Measurements from ENCODE around the gene VPS13C. TPM values are rescaled to one million over a fixed set of nuclear protein-coding genes. Genes with fewer than 3 reads are reported as not detected.

The VPS13C gene
- total RNA-seq, 1 donor from 2014 or later, result 30.2 TPM

DNA sequence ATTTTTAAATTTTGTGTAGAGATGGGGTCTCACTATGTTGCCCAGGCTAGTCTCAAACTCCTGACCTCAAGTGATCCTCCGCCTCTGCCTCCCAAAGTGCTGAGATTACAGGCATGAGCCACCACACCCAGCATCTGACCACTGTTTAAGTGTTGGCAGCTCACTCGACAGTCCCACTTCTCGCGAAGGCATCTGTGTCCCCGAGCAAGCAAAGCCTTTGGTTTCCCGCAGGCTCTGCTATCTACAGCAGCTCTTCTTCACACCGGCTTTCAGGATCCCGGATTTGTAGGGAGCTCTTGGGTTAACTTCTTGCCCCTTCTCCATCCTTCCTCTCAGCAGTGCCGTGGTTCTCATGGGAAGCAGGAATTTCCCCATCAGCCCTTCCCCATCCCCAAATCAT is 240.9 kb downstream of the VPS13C start:
- no peak overlapping the region for H3K4me3 ChIP-seq (ENCODE audit: low read depth, low read length)
- DNase-seq (ENCODE audit: low read depth), result no peak
- TF ChIP-seq, protein P1, sequence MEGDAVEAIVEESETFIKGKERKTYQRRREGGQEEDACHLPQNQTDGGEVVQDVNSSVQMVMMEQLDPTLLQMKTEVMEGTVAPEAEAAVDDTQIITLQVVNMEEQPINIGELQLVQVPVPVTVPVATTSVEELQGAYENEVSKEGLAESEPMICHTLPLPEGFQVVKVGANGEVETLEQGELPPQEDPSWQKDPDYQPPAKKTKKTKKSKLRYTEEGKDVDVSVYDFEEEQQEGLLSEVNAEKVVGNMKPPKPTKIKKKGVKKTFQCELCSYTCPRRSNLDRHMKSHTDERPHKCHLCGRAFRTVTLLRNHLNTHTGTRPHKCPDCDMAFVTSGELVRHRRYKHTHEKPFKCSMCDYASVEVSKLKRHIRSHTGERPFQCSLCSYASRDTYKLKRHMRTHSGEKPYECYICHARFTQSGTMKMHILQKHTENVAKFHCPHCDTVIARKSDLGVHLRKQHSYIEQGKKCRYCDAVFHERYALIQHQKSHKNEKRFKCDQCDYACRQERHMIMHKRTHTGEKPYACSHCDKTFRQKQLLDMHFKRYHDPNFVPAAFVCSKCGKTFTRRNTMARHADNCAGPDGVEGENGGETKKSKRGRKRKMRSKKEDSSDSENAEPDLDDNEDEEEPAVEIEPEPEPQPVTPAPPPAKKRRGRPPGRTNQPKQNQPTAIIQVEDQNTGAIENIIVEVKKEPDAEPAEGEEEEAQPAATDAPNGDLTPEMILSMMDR (conservative IDR thresholded peaks at IDR 0.05; ENCODE audit: low read depth, low read length), result no peak

DNA sequence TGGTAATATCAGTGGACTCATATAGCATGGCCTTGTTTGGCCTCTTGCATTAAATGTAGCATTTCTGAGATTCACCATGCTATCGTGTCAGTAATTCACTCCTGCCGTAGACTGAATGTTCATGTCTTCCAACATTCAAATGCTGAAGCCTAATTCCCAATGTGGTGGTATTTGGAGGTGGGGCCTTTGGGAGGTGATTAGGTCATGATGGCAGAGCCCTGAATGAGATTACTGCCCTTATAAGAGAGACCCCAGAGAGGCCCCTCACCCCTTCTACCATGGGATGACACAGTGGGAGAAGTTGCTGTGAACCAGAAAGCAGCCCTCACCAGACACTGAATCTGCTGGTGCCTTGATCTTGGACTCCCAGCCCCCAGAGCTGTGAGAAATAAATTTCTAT is 241.4 kb downstream of the VPS13C start:
- no peak for DNase-seq (ENCODE audit: low read depth)
- no peak overlapping the region for H3K4me3 ChIP-seq (ENCODE audit: low read depth, low read length)
- TF ChIP-seq, protein P1 (conservative IDR thresholded peaks at IDR 0.05; ENCODE audit: low read depth, low read length), result no peak

DNA sequence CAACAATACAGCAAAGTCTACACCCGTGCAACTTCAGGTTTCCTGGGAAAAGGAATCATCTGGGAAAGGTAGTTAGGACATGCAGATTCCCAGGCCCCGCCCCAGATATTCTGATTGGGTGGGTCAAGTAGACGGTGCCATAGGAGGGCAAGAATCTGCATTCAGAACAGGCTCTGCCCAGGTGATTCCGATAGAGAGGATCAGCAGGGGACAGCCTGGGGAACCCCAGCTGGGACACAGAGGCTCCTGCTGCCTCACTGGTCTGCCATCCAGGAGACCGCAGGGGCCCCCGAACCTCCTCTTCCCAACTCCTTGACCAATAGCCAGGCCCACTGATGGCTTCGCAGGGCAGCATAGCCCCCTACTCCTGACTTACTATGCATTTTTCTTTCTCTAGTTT is 243.4 kb downstream of the VPS13C start:
- H3K4me3 ChIP-seq (ENCODE audit: low read depth, low read length), result no peak overlapping the region
- no peak for DNase-seq (ENCODE audit: low read depth)
- TF ChIP-seq, protein P1 (conservative IDR thresholded peaks at IDR 0.05; ENCODE audit: low read depth, low read length), result no peak

DNA sequence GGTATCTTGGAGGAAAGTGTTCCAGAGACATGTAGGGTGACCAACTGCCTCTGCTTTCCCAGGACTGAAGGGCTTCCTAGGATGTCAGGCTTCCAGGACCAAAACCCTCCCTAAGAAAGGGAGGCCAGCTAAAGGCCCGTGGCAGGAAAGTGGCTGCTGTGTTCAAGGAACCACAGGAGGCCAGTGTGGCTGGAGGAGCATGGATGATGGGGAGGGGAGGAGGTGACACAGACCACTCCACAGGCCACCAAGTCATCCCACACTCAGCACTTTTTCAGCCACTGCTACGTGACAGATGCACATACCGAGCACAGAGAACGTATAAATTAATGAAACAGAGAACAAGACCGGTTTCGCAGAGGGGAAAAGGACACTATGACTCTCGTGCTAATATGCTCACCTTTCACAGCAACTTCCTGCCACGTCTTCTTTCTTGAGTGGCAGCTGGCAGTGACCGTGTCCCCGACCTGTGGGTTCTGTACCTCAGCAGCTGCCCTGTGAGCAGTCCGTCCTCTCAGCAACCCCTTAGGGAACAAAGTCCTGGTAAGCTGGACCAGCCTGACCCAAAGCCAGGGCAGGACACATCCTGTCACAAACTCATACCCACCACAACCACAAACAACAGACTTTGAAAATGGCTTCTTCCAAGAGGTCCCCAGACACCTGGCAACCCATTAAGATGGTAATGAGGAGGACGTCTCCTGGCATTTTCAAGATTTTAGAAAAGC is 244.7 kb downstream of the VPS13C start:
- no peak for DNase-seq (ENCODE audit: low read depth)
- no peak overlapping the region for H3K4me3 ChIP-seq (ENCODE audit: low read depth, low read length)
- TF ChIP-seq, protein P1 (conservative IDR thresholded peaks at IDR 0.05; ENCODE audit: low read depth, low read length), result no peak

DNA sequence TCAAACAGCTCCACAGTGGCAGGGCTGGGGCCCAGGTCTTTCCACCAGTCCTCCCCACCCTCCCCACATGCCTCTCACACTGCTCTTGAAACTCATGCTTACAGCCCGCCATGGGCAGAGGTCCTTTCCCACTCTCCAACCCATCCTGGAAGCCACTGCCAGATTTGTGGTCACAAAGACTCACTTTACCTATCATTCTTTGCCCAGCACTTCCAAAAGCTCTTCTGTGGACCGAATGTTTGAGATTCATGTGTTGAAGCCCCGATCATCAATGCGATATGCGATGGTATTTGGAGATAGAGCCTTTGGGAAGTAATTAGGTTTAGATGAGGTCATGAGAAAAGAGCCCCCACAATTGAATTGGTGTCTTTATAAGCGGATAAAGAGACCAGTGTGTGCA is 247.8 kb downstream of the VPS13C start:
- no peak for DNase-seq (ENCODE audit: low read depth)
- no peak overlapping the region for H3K4me3 ChIP-seq (ENCODE audit: low read depth, low read length)
- TF ChIP-seq, protein P1 (conservative IDR thresholded peaks at IDR 0.05; ENCODE audit: low read depth, low read length), result no peak

DNA sequence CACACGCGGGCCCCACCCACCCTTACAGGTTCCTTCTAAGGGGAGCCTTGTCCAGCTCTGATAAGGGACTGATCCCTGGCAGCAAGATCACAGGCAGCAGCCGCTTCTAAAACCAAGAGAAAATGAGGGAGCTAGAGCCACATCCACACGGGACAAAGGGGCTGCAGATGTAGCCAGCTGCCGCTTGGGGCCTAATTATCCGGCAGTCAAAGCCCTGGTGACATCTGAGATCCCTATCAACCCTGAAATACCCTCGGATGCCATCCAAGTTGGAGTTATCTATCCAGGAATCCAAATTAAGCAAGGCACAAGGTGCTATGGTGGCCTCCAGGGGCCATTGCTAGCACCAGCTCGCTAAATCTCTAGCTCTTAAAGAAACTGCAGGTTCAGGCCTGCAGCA is 248.3 kb downstream of the VPS13C start:
- no peak for DNase-seq (ENCODE audit: low read depth)

More for the DNA sequence above, 248.3 kb downstream of the VPS13C start:
- no peak overlapping the region for H3K4me3 ChIP-seq (ENCODE audit: low read depth, low read length)
- TF ChIP-seq, protein P1 (conservative IDR thresholded peaks at IDR 0.05; ENCODE audit: low read depth, low read length), result no peak
